IPS-NIHi7 (cell line): ENCODE results near the gene ESPN.
"Not testable (repeated sequence)": the region's sequence is repeated elsewhere in the genome, so short reads cannot be mapped to it uniquely, and the experiment has no call there.

ENCODE experiments used
- DNase-seq: peaks from one replicate; pipeline ENCODE4 v3.0.0; 2012; ENCODE audit warnings: mixed read lengths; ENCODE audit errors: extremely low spot score

Gene ESPN

GRCh38 chr1:6447818-6448748 is 23.5 kb downstream of the ESPN start:
- peak; percentile 83 for DNase-seq

GRCh38 chr1:6448749-6449631 is 24.4 kb downstream of the ESPN start:
- no peak for DNase-seq

- DNase-seq, result no peak
Observed at GRCh38 chr1:6450005-6450450, 25.5 kb downstream of the ESPN start.

- not testable (repeated sequence) for DNase-seq
Observed at GRCh38 chr1:6450486-6450885, 25.9 kb downstream of the ESPN start.

- no peak for DNase-seq
Observed at GRCh38 chr1:6450943-6451373, 26.4 kb downstream of the ESPN start.

GRCh38 chr1:6453895-6454855 is 29.6 kb downstream of the ESPN start:
- not testable (repeated sequence) for DNase-seq

GRCh38 chr1:6454856-6455751 is 30.5 kb downstream of the ESPN start:
- peak; percentile 44 for DNase-seq

GRCh38 chr1:6455752-6456520 is 31.4 kb downstream of the ESPN start:
- DNase-seq, result not testable (repeated sequence)

- DNase-seq, result no peak
Observed at GRCh38 chr1:6456800-6457466, 32.4 kb downstream of the ESPN start.

GRCh38 chr1:6459850-6460265 is 35.3 kb downstream of the ESPN start:
- DNase-seq, result peak; percentile 43

GRCh38 chr1:6460301-6461050 is 35.9 kb downstream of the ESPN start:
- no peak for DNase-seq

GRCh38 chr1:6461051-6461530 is 36.5 kb downstream of the ESPN start:
- DNase-seq, result no peak

GRCh38 chr1:6461538-6462411 is 37.2 kb downstream of the ESPN start:
- no peak for DNase-seq

- DNase-seq, result no peak
Observed at GRCh38 chr1:6462412-6463119, 38.0 kb downstream of the ESPN start.

GRCh38 chr1:6463120-6463412 is 38.5 kb downstream of the ESPN start:
- DNase-seq, result no peak

GRCh38 chr1:6464514-6464836 is 39.9 kb downstream of the ESPN start:
- DNase-seq, result no peak

GRCh38 chr1:6464915-6465314 is 40.3 kb downstream of the ESPN start:
- DNase-seq, result no peak
